Measurements from ENCODE around the gene MYMX.
A peak's percentile ranks its signal among the peaks of the same experiment; 100 is the strongest.

Gene MYMX

GRCh38 chr6:44253307-44254101 is 36.8 kb downstream of the MYMX start:
- peak; percentile 51 for DNase-seq

- peak; percentile 30 for DNase-seq
Observed at GRCh38 chr6:44254191-44255104, 37.7 kb downstream of the MYMX start.

DNA sequence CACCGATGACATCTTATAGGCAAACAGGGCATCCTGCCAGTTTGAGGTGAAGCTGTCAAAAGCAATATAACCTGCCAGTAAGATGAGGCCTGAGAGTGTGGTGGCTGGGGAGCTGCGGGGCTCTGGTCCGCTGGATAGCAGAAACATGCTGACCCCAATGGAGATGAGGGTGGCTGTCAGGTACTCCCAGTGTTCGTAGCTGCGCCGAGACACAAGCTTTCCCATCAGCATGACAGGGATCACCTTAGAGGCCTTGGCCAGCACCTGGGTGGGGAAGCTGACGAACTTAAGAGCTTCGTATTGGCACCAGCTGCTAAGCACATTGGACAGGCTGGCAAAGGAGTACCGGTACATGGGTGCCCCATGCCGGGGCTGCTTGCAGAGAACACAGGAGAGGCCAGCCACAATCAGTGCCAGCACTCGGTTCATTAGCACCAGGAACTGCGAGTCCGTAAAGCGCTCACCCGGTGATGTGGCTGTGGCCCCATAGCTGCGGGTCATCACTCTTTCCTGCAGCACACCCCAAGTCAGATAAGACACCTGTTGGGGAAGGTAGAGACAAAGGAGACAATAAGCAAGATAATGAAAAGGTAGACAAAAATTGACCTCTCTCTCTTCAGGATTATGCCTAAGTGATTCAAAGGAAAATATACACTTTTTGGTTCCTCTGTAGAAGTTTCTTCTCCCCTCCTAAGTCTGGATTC is 38.5 kb downstream of the MYMX start:
- peak; percentile 36 for DNase-seq

GRCh38 chr6:44255871-44256774 is 39.4 kb downstream of the MYMX start:
- DNase-seq = no peak

DNA sequence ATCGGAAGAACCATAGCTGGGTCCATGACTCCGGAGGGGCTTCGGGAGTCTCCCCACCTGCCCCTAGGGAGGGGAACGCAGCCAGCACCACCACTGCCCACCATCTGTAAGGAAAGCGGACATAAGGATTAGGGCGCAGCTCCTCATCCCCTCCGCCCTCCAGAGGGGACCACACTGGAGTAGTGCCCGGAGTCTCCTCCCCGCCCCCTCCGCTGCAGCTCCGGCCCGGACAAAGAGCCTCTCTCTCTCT is 40.0 kb downstream of the MYMX start:
- DNase-seq = no peak

DNA sequence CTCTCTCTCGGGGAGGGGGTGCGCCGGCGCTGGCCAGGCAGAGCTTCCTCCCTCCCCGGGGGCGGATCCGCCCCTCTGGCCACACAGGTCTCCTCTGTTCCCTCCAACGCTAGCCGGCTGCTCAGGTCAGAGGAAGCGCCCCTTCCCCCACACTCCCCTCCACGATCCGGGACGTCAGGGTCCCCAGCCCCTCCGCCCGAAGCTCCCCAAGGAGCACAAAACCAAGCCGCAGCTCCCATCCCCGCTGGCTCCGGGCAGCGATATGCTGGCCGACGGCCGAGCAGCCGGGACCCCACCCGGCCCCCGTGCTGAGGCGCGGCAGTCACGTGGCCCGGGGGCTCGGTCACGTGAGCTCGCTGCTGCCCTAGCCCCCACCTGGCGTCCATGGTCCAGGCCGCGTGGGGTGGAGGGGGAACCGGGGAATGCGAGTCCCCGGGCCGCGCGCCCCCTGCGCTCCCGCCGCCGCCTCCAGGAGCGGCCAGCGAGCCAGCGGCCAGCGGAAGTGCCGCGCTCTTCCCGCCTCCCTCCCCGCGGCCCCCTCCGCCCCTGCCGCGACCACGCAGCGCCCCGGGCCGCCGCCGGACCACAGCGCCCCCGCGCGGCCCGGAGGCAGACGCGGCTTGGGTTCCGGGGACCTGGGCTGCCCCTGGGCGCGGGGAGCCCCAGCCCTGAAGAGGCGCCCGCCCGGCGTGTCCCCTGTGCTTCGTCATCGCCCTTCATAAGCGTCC is 40.5 kb downstream of the MYMX start, which contains the start of gene SLC35B2:
TSS of gene SLC35B2 (minus strand) at position 504 of the 728 bp plus-strand sequence. CDS start at position 386, 118 bp downstream.
- DNase-seq = peak; percentile 76

GRCh38 chr6:44257753-44258324 is 41.1 kb downstream of the MYMX start:
- no peak for DNase-seq

DNA sequence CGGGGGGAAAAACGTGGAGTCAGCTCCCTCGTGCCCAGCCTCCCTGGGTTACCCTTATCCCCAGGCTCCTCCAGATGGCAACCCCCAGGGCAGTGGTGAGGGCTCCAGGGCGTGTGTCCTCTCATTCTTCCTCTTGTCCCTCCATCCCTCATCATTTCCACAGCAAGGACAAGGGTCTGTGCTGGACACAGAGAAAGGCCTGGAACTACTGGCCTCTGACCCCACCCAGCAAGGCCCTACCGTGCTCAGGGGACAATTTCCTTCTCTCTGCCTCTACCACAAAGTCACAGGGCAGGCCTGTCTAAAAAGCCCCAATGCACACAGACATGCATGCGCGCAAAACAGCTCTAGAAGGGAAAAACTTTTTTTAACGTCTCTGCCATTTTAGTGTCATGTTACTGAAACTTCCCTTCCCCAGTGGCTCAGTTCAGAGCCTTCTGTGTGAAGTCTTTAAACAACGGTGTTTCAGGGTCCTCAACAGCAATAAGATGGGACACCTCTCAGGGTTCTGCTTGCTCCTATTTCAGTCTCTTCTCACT is 41.7 kb downstream of the MYMX start:
- DNase-seq = no peak

DNA sequence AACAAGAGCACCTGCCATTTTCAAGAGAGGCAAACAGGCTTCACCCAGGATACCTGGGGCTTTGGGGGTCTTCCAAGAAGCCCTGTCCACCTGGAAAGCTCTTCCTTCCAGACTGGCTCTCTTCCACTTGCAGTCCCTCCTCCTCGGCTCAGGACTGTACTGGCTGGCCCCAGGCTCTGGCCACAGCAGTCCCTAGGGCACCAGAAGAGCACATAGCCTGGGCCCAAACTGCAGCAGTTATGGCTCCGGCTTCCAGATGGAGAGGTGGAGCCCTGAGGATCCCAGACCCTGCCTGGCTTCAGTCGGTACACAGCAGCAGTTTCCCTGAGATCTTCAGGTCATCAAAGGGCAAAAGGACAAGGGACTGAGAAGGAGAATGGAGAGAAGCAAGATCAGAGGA is 42.2 kb downstream of the MYMX start:
- no peak for DNase-seq

DNA sequence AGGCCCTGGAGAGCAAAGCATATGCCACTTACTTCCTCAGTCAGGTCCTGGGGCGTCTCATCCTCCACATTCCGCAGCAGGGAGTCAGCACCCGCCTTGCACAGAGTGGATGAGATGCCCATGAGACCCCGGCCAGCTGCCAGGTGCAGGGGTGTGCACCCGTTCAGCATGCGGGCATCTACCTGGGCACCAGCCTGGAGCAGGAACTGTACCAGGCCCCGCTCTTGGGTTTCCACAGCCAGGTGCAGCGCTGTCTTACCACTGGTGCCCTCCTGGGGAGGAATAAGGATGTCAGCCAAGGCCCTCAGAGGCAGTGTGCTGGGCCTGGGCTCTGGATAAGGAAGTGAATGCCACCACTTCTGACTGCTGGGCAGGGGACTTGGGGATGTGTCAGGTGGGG is 43.3 kb downstream of the MYMX start:
- no peak for DNase-seq

- no peak for DNase-seq
Observed at GRCh38 chr6:44260451-44261297, 43.9 kb downstream of the MYMX start.

DNA sequence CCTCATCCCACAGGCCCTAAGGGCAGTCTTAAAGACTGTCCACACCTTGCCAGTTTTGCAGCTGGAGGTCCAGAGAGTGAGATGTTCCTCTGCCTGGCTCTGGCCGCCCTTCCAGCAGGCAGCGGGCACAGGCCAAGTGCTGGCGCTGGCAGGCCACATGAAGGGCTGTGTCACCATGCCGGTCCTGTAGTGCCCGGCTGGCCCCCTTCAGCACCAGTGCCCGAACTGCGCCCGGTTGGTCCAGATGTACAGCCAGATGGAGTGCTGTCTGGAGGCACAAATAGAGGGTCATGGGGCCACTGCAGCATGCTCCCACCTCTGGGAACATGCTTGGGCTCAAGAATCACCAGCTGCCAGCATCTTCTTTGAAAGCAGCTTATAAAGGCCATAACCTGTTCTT is 44.9 kb downstream of the MYMX start:
- DNase-seq = no peak

- DNase-seq = no peak
Observed at GRCh38 chr6:44262467-44263353, 46.0 kb downstream of the MYMX start.

- peak; percentile 76 for DNase-seq
Observed at GRCh38 chr6:44263354-44264100, 46.8 kb downstream of the MYMX start.

DNA sequence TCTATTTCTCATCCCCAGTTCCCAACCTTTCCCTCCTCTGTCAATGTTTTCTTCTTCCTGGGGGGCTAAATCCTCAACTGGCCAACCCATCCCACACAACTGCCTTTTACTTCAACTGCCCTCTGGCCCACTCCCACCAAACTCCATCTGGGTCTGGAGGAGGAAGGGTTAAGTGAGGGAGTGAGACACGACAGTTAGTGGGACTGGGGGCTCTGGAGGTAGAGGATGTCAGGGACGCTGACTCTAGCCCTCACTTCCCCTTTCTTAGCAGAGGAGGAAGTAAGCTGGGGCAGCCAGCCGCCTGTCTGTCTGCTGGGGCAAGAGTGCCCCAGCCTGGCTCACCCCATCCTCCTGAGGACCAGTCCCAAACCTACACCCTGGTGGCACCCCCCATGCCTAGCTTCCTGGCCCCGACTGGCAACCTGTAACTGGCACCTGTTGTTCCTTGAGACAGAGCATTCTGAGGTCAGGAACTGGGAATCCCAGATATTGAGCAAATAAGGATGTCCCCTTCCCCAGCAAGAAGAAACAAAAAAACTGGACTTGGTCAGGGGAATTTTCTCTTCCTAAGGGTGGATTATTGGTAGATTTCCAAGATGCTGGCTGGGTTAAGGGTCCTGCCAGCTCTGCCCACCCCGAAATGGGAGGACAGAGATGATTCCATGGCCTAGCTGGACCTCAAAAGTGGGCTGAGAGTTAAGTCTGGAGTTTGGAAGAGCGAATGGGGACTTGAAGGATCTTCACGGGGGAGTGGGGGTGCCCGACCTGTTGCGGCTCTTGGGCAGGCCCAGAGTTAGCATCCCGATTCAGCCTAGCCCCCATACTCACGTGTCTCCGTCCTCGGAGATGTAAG is 47.7 kb downstream of the MYMX start:
- DNase-seq = peak; percentile 82

DNA sequence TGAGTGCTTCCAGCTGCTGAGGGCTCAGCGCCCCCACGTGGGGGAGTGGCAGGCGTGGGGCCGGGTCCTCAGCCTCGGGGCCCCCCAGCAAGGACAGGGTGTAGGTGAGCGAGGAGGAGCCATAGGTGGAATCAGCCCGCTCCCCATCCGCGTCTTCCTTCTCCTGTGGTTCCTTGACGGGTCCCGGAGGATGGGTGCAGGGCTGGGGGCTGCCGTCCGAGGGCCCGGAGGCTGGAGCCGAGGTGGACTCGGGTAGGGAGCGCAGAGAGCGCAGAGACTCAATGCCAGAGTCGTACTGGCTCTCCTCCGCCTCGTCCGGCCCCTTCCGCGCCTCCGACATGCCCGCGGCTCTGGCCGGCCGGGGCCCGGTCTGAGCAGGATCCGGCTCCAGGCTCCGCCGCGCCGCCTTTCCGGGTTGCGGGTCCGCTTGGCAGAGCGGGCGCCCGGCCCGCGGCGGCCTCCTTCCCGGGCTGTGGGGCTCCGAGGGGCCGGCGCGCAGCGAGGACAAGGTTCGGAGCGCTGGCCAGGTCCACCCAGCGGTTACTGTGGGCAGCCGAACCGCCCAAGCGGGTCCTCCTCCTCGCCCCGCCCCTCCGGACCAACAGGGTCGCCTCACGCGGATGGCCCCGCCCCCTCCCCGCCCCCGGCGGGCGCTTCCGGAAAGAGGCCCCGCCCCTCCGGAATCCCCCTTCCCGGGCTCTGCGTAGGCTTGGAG is 48.4 kb downstream of the MYMX start, which contains the start of gene NFKBIE:
TSS of gene NFKBIE (minus strand) at position 545 of the 715 bp plus-strand sequence. CDS start at position 340, 205 bp downstream.
- peak; percentile 96 for DNase-seq
